ENCODE data around the gene DAB2. TPM values are rescaled to one million over a fixed set of nuclear protein-coding genes. Genes with fewer than 3 reads are reported as not detected.

DAB2 gene
- 33.6 TPM for total RNA-seq

DNA sequence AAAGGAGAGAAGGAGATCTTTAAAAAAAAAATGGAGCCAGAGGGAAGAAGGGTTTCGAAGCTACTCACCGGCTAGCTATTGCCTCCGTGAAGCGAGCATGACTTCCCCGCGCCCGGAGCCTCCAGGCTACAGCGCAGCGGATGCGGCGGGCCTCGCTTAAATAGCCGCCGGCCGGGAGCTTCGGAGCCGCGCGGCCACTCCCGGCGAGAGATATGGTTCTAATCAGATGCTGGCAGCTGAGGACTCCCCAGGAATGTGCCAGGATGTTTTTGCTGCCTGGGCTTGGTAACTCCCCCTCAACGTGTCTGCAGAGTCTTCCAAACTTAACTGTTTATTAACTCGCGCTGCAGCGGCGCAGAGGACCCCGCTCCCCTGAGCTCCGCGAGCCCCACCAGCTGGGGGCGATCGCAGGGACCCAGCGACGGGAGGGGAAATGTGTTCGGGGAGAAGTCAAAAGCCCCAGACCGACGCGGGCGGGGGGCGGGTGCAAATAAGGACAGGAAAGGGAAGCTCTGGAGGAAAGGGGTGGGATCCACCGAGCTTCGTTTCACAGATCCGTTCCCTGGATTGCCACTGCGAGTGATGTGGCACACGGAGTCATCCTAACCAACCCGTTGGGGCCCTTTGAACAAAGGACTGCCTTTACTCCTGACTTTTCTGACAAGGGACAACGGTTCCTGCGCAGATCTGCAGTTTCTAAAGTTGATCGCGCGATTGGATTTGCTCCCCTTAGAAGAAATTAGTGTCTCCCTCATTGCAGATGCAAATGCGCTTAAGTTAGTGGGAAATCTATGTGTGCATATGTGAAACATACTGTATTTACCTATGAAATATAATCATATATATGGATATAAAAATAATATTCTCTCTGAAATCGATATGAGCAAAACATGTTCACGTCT is at the start of gene DAB2:
TSS of gene DAB2 (minus strand) at position 245 of the 902 bp plus-strand sequence. CDS start 30,660 bp downstream, outside the sequence.
- Histone ChIP-seq H3K27me3 (no peaks in the 10 kb centered on the region), H3K4me3 (peak within 1 kb of the TSS; percentile 65 to 80), H3K9me3 (no peaks in the 10 kb centered on the region), H3K4me1 (peaks cover 0 to 27% of the 10 kb centered on the region in 2 donors), H3K36me3 (no peaks in the 10 kb centered on the region), H3K27ac (peak within 1 kb of the TSS; percentile 77 to 85)
- TF ChIP-seq, protein P1, sequence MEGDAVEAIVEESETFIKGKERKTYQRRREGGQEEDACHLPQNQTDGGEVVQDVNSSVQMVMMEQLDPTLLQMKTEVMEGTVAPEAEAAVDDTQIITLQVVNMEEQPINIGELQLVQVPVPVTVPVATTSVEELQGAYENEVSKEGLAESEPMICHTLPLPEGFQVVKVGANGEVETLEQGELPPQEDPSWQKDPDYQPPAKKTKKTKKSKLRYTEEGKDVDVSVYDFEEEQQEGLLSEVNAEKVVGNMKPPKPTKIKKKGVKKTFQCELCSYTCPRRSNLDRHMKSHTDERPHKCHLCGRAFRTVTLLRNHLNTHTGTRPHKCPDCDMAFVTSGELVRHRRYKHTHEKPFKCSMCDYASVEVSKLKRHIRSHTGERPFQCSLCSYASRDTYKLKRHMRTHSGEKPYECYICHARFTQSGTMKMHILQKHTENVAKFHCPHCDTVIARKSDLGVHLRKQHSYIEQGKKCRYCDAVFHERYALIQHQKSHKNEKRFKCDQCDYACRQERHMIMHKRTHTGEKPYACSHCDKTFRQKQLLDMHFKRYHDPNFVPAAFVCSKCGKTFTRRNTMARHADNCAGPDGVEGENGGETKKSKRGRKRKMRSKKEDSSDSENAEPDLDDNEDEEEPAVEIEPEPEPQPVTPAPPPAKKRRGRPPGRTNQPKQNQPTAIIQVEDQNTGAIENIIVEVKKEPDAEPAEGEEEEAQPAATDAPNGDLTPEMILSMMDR (IDR thresholded peaks at IDR 0.05) = peak; percentile 45 to 68 (median 60)
- intact Hi-C loops (cut with DNase I) = loop anchor here (5.0 kb wide), 2 partner anchors 48 to 97 kb away; no protein-coding TSS in a partner anchor
- peak; percentile 74 to 92 for DNase-seq (ENCODE audit: low spot score in 2 of 2)

DNA sequence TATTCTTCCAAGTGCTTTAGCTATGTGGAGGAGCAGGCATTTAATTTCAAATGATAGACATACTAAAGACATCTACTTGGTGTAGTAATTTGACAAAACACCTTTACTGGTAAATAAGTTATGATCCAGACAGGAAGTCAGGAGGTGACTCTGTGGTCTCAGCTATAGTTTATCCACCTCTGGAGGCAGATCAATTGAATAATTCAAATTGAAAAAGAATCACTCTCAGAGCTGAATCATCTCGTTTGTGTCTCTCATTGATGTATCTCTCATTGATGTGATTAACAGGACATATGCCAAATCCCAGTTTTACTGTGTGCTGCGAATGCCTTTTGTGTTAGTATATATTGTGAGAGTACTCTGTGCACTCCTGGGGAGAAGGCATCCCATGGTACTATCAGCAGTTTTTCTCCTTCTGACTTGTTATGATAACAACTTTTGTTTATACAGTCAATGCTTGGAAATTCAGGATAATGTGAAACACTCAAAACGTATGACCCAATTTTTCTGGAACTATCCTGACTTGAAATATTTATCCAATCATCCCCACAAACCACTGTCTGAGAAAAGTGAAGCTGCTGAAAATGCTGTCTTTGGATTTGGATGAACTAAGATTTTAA is 48.5 kb upstream of the DAB2 start:
- intact Hi-C loops (cut with DNase I) = no loop called here
- TF ChIP-seq, protein P1 (IDR thresholded peaks at IDR 0.05) = no peak
- H3K4me1 ChIP-seq = peaks cover 3 to 4% of the 10 kb centered on the region in 2 donors
- H3K36me3 ChIP-seq = no peaks in the 10 kb centered on the region
- no peak overlapping the region for H3K27ac ChIP-seq
- no peaks in the 10 kb centered on the region for H3K27me3 ChIP-seq
- H3K9me3 ChIP-seq = no peaks in the 10 kb centered on the region
- no peak overlapping the region for H3K4me3 ChIP-seq
- DNase-seq (ENCODE audit: low spot score in 2 of 2) = no peak

DNA sequence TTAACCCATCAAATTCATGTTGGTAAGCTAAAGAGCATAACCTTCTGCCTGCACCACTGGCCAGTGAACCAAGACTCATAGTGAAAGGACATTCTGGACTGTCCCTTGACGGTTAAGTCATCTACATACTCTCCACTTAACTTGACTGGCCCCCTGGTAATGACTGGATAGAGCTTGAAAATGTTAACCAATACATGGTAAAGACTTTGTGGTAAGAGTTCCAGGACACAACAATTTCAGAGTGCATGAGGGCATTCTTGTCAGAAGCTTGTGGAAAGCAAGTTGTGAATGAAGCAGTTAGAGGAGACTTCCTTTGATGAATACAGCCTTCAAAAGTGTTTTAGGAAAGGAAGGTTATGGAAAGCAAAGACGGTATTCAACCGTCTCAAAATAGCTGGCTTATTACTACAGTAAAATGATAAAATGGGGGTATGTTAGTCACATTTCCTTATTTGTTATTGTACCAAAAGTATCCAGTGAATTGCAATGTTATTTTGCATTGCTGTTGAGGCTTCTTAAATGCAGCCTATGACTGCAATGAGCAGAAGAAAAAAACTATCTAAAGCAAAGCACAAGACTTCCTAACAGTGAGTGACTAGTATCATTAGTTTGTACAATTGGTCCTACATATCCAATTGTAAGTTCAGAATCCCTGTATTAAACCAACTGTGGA is 47.2 kb upstream of the DAB2 start:
- Histone ChIP-seq H3K27ac (no peak overlapping the region), H3K27me3 (no peaks in the 10 kb centered on the region), H3K36me3 (no peaks in the 10 kb centered on the region), H3K4me1 (peaks cover 3 to 4% of the 10 kb centered on the region in 2 donors), H3K9me3 (no peaks in the 10 kb centered on the region), H3K4me3 (no peak overlapping the region)
- TF ChIP-seq, protein P1 (IDR thresholded peaks at IDR 0.05) = no peak
- intact Hi-C loops (cut with DNase I) = no loop called here
- no peak for DNase-seq (ENCODE audit: low spot score in 2 of 2)

DNA sequence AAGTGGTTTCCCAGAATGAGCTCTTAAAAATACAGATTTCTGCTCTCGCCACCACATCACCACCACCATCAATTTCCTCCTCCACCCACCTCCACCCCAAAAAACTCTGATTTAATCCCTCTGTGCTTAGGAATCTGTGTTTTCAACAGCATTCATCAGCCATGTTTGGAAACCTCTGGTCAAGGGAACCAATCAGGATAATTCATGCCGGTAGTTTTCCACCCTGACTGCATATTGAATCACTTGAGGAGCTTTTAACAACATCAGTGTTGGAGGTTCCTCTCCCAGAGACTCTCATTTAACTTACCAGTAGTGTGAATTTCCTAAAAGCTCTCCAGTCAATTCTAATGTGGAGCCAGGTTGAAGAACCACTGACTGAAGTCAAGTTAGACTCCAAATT is 46.0 kb upstream of the DAB2 start:
- H3K27ac ChIP-seq = no peak overlapping the region

DNA sequence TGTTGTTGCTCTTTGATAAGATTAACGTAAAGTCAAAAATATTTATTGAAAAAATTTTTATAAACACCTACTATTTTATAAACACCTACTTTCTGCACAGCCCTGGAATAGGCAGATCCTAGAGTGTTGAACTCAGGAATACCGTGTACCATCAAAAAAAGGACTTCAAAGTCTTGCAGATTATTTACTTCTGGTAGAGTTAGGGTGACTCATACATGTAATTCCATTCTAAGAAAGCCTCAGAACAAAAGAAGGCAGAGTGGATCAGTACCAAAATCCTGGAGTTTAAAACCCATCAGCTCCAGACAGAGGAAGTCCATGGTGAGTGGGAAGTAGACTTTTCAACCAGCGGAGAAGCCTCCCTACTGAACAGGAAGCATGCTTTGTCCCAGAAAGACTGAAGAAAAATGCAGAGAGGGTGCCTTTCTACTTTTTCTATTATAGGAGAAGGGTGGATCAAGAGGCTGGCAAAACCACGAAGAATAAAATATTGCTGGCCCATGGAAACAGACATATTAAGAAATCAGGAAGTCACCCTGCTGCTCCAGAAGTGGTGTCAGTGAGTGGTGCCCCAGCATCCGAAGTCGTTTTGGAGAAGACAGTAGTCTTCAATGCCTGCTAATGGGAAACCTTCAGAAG is 45.1 kb upstream of the DAB2 start:
- DNase-seq (ENCODE audit: low spot score in 2 of 2) = no peak
- no peak overlapping the region for H3K4me3 ChIP-seq
- H3K27me3 ChIP-seq = no peaks in the 10 kb centered on the region
- intact Hi-C loops (cut with DNase I) = no loop called here
- TF ChIP-seq, protein P1 (IDR thresholded peaks at IDR 0.05) = no peak
- no peaks in the 10 kb centered on the region for H3K36me3 ChIP-seq
- H3K27ac ChIP-seq = no peak overlapping the region
- no peaks in the 10 kb centered on the region for H3K4me1 ChIP-seq
- H3K9me3 ChIP-seq = no peaks in the 10 kb centered on the region

More for the DNA sequence above, 46.0 kb upstream of the DAB2 start:
- Histone ChIP-seq H3K9me3 (no peaks in the 10 kb centered on the region), H3K36me3 (no peaks in the 10 kb centered on the region), H3K4me3 (no peak overlapping the region), H3K27me3 (no peaks in the 10 kb centered on the region), H3K4me1 (no peaks in the 10 kb centered on the region)
- TF ChIP-seq, protein P1 (IDR thresholded peaks at IDR 0.05) = no peak
- intact Hi-C loops (cut with DNase I) = no loop called here
- DNase-seq (ENCODE audit: low spot score in 2 of 2) = no peak

Measured in ascending aorta (tissue), 2 donors.